Epithelial cell of proximal tubule (primary cell): ENCODE measurements around the gene TMBIM6. TPM values are rescaled to one million over a fixed set of nuclear protein-coding genes. Genes with fewer than 3 reads are reported as not detected.
A peak's percentile ranks its signal among the peaks of the same experiment; 100 is the strongest.

Experiments
- DNase-seq: peaks from one replicate; pipeline ENCODE4 v3.0.0-alpha.2; 2011; ENCODE audit warnings: low read depth
- H3K4me3 ChIP-seq: 2 replicates; pipeline ENCODE4 v1.5.1; 2011; ENCODE audit warnings: low read depth, mild to moderate bottlenecking, low read length
- CTCF ChIP-seq: conservative IDR thresholded peaks from 2 replicates; pipeline ENCODE4 v1.5.1; 2012; ENCODE audit warnings: low read depth, mild to moderate bottlenecking, low read length
- total RNA-seq: library from RNA; depleted of rRNA; stranded (reverse); fragments of >200 nt; gene quantifications from 2 replicates; pipeline ENCODE4 v1.2.3, GENCODE V29; 2015

The TMBIM6 gene
- total RNA-seq, 1 donor from 2014 or later, result 436 TPM

GRCh38 chr12:49702009-49702408, 39.3 kb upstream of the TMBIM6 start:
- TF ChIP-seq CTCF, result no peak
- no peak for DNase-seq
- H3K4me3 ChIP-seq, result no peak overlapping the region

- no peak for TF ChIP-seq CTCF
- DNase-seq, result no peak
- H3K4me3 ChIP-seq, result no peak overlapping the region
These were observed 38.6 kb upstream of the TMBIM6 start for GRCh38 chr12:49702676-49703215.

GRCh38 chr12:49703647-49704137, 37.7 kb upstream of the TMBIM6 start:
- DNase-seq, result no peak
- H3K4me3 ChIP-seq, result no peak overlapping the region
- TF ChIP-seq CTCF, result no peak

- DNase-seq, result no peak
- peak overlapping the region; percentile 95 for H3K4me3 ChIP-seq
- no peak for TF ChIP-seq CTCF
These were observed 35.8 kb upstream of the TMBIM6 start for GRCh38 chr12:49705479-49706134.

GRCh38 chr12:49706351-49707127, 34.8 kb upstream of the TMBIM6 start:
- no peak for DNase-seq
- peak overlapping the region; percentile 95 for H3K4me3 ChIP-seq
- no peak for TF ChIP-seq CTCF

- DNase-seq, result no peak
- TF ChIP-seq CTCF, result peak; percentile 93
- H3K4me3 ChIP-seq, result peak within 1 kb of the TSS; percentile 95
These were observed 34.1 kb upstream of the TMBIM6 start, which contains the start of gene FMNL3 for GRCh38 chr12:49707128-49707811. Gene FMNL3 (minus strand): TSS chr12:49707405. CDS start chr12:49707180, 225 bp downstream.
